NOMO-1 (cell line): ENCODE data around the gene MMADHC.
A peak's percentile ranks its signal among the peaks of the same experiment; 100 is the strongest.

Experiments used
- DNase-seq, 2 experiments: peaks; one replicate each; lab custom pipeline; 2025; ENCODE audit not compliant: unreplicated experiment in 2 of 2; lab: John Stamatoyannopoulos, UW

The MMADHC gene

GRCh38 chr2:149587220-149587949 lies at the start of gene MMADHC:
Gene MMADHC (minus strand): TSS chr2:149587775. CDS start chr2:149587097, 678 bp downstream.
- peak; percentile 89 to 91 for DNase-seq

- no peak for DNase-seq
Measured at GRCh38 chr2:149634103-149634502, 46.5 kb upstream of the MMADHC start.

- no peak for DNase-seq
Measured at GRCh38 chr2:149630445-149630844, 42.9 kb upstream of the MMADHC start.

- DNase-seq, result no peak
Measured at GRCh38 chr2:149629026-149629425, 41.5 kb upstream of the MMADHC start.

GRCh38 chr2:149627111-149627801 lies 39.7 kb upstream of the MMADHC start:
- DNase-seq, result peak in 1 of 2 experiments; percentile 44

GRCh38 chr2:149625671-149626070 lies 38.1 kb upstream of the MMADHC start:
- DNase-seq, result peak in 1 of 2 experiments; percentile 16

- DNase-seq, result no peak
Measured at GRCh38 chr2:149625271-149625670, 37.7 kb upstream of the MMADHC start.

GRCh38 chr2:149622343-149622742 lies 34.8 kb upstream of the MMADHC start:
- DNase-seq, result no peak

GRCh38 chr2:149617476-149617875 lies 29.9 kb upstream of the MMADHC start:
- no peak for DNase-seq

GRCh38 chr2:149616681-149617456 lies 29.3 kb upstream of the MMADHC start:
- no peak for DNase-seq

- no peak for DNase-seq
Measured at GRCh38 chr2:149613704-149614103, 26.1 kb upstream of the MMADHC start.

- no peak for DNase-seq
Measured at GRCh38 chr2:149612122-149612521, 24.5 kb upstream of the MMADHC start.

GRCh38 chr2:149611100-149611820 lies 23.7 kb upstream of the MMADHC start:
- DNase-seq, result no peak

GRCh38 chr2:149606251-149606811 lies 18.8 kb upstream of the MMADHC start:
- no peak for DNase-seq

- no peak for DNase-seq
Measured at GRCh38 chr2:149603248-149603647, 15.7 kb upstream of the MMADHC start.

GRCh38 chr2:149601141-149601796 lies 13.7 kb upstream of the MMADHC start:
- DNase-seq, result peak; percentile 20 to 27

GRCh38 chr2:149597668-149598326 lies 10.2 kb upstream of the MMADHC start:
- DNase-seq, result peak; percentile 65 to 89

GRCh38 chr2:149597050-149597667 lies 9.6 kb upstream of the MMADHC start:
- DNase-seq, result no peak

- no peak for DNase-seq
Measured at GRCh38 chr2:149596471-149596870, 8.9 kb upstream of the MMADHC start.
